SJSA1 (cell line): ENCODE data around the gene OR51Q1. TPM values are rescaled to one million over a fixed set of nuclear protein-coding genes. Genes with fewer than 3 reads are reported as not detected.

Source experiments
- DNase-seq, 2 experiments: peaks; one replicate each; pipeline ENCODE4 v3.0.0-alpha.2; 2015 to 2020; ENCODE audit warnings: low spot score in 2 of 2, low read depth in 1 of 2
- H3K27ac ChIP-seq: fragments of 250-450 bp; sonication (Bioruptor Pico); 2 replicates; pipeline ENCODE4 v1.5.1; 2020; ENCODE audit warnings: mild to moderate bottlenecking, moderate library complexity
- H3K27me3 ChIP-seq: fragments of 250-450 bp; sonication (Bioruptor Pico); replicated peaks from 2 replicates; pipeline ENCODE4 v1.5.1; 2020; ENCODE audit warnings: mild to moderate bottlenecking, moderate library complexity
- H3K36me3 ChIP-seq: fragments of 250-450 bp; sonication (Bioruptor Pico); 2 replicates; pipeline ENCODE4 v1.5.1; 2020; ENCODE audit warnings: mild to moderate bottlenecking
- H3K4me1 ChIP-seq: fragments of 250-450 bp; sonication (Bioruptor Pico); replicated peaks from 2 replicates; pipeline ENCODE4 v1.6.1; 2021; ENCODE audit warnings: mild to moderate bottlenecking
- H3K4me3 ChIP-seq: fragments of 250-450 bp; sonication (Bioruptor Pico); 2 replicates; pipeline ENCODE4 v1.5.1; 2020; ENCODE audit warnings: mild to moderate bottlenecking
- H3K9me3 ChIP-seq: fragments of 250-450 bp; sonication (Bioruptor Pico); replicated peaks from 2 replicates; pipeline ENCODE4 v1.5.1; 2020; ENCODE audit warnings: mild to moderate bottlenecking
- total RNA-seq: library from RNA; depleted of rRNA; stranded (reverse); fragments of >200 nt; shearing (Covaris generic); gene quantifications from 2 replicates; pipeline ENCODE4 v1.2.3, GENCODE V29; 2014; rRNA removed

The OR51Q1 gene
- total RNA-seq, result not detected in 2 replicates

GRCh38 chr11:5421811-5422210 lies at the start of gene OR51Q1:
Gene OR51Q1 (plus strand): TSS chr11:5422111. CDS start chr11:5422201, 90 bp downstream.
- no peak within 1 kb of the TSS for H3K27ac ChIP-seq
- H3K4me1 ChIP-seq, result no peaks in the 10 kb centered on the region
- no peak within 1 kb of the TSS for H3K4me3 ChIP-seq
- H3K27me3 ChIP-seq, result peaks cover 22% of the 10 kb centered on the region; the same call in 1 of the 2 replicates
- H3K9me3 ChIP-seq, result no peaks in the 10 kb centered on the region
- DNase-seq, result no peak
- no peaks in the 10 kb centered on the region for H3K36me3 ChIP-seq

GRCh38 chr11:5380740-5381342 lies 41.1 kb upstream of the OR51Q1 start:
- Histone ChIP-seq H3K27me3 (peaks cover 16% of the 10 kb centered on the region; the same call in 1 of the 2 replicates), H3K27ac (no peak overlapping the region), H3K36me3 (no peaks in the 10 kb centered on the region), H3K4me3 (no peak overlapping the region), H3K9me3 (no peaks in the 10 kb centered on the region), H3K4me1 (peaks cover 4% of the 10 kb centered on the region; the same call in 1 of the 2 replicates)
- DNase-seq, result peak; percentile 57 to 78

GRCh38 chr11:5383576-5383975 lies 38.3 kb upstream of the OR51Q1 start, which contains the start of gene OR51M1:
Gene OR51M1 (plus strand): TSS chr11:5383812. CDS start chr11:5389399, 5,587 bp downstream.
- H3K4me1 ChIP-seq, result peaks cover 4% of the 10 kb centered on the region; the same call in 1 of the 2 replicates
- H3K27me3 ChIP-seq, result peaks cover 19% of the 10 kb centered on the region; the same call in 1 of the 2 replicates
- H3K9me3 ChIP-seq, result no peaks in the 10 kb centered on the region
- H3K27ac ChIP-seq, result no peak within 1 kb of the TSS
- no peak within 1 kb of the TSS for H3K4me3 ChIP-seq
- DNase-seq, result no peak
- H3K36me3 ChIP-seq, result no peaks in the 10 kb centered on the region

- Histone ChIP-seq H3K36me3 (no peaks in the 10 kb centered on the region), H3K4me3 (no peak overlapping the region), H3K9me3 (no peaks in the 10 kb centered on the region), H3K27me3 (peaks cover 19% of the 10 kb centered on the region; the same call in 1 of the 2 replicates), H3K27ac (no peak overlapping the region), H3K4me1 (peaks cover 4% of the 10 kb centered on the region; the same call in 1 of the 2 replicates)
- DNase-seq, result no peak
These were observed 37.6 kb upstream of the OR51Q1 start for GRCh38 chr11:5384335-5384734.

GRCh38 chr11:5390210-5390609 lies 31.7 kb upstream of the OR51Q1 start:
- Histone ChIP-seq H3K4me3 (no peak overlapping the region), H3K9me3 (no peaks in the 10 kb centered on the region), H3K4me1 (no peaks in the 10 kb centered on the region), H3K27ac (no peak overlapping the region), H3K27me3 (peaks cover 18% of the 10 kb centered on the region), H3K36me3 (no peaks in the 10 kb centered on the region)
- no peak for DNase-seq

GRCh38 chr11:5394091-5394490 lies 27.8 kb upstream of the OR51Q1 start:
- peaks cover 15% of the 10 kb centered on the region for H3K27me3 ChIP-seq
- H3K36me3 ChIP-seq, result no peaks in the 10 kb centered on the region
- H3K4me3 ChIP-seq, result no peak overlapping the region
- H3K27ac ChIP-seq, result no peak overlapping the region
- no peaks in the 10 kb centered on the region for H3K4me1 ChIP-seq
- no peak for DNase-seq
- no peaks in the 10 kb centered on the region for H3K9me3 ChIP-seq

- H3K27ac ChIP-seq, result no peak overlapping the region
These were observed 23.0 kb upstream of the OR51Q1 start for GRCh38 chr11:5398936-5399335.

GRCh38 chr11:5405173-5405572 lies 16.7 kb upstream of the OR51Q1 start:
- H3K4me1 ChIP-seq, result no peaks in the 10 kb centered on the region
- H3K27ac ChIP-seq, result no peak overlapping the region
- DNase-seq, result no peak
- peaks cover 19% of the 10 kb centered on the region for H3K27me3 ChIP-seq
- H3K4me3 ChIP-seq, result no peak overlapping the region
- no peaks in the 10 kb centered on the region for H3K36me3 ChIP-seq
- H3K9me3 ChIP-seq, result no peaks in the 10 kb centered on the region

More at GRCh38 chr11:5398936-5399335, 23.0 kb upstream of the OR51Q1 start:
- Histone ChIP-seq H3K27me3 (peaks cover 23% of the 10 kb centered on the region), H3K4me3 (no peak overlapping the region), H3K4me1 (no peaks in the 10 kb centered on the region), H3K9me3 (no peaks in the 10 kb centered on the region), H3K36me3 (no peaks in the 10 kb centered on the region)
- no peak for DNase-seq

- H3K4me1 ChIP-seq, result no peaks in the 10 kb centered on the region
- H3K27ac ChIP-seq, result no peak overlapping the region
- H3K4me3 ChIP-seq, result no peak overlapping the region
- peaks cover 19% of the 10 kb centered on the region; the same call in 1 of the 2 replicates for H3K27me3 ChIP-seq
- no peaks in the 10 kb centered on the region for H3K36me3 ChIP-seq
- DNase-seq, result no peak
- H3K9me3 ChIP-seq, result no peaks in the 10 kb centered on the region
These were observed 918 bp upstream of the OR51Q1 start for GRCh38 chr11:5420993-5421392.

- no peaks in the 10 kb centered on the region for H3K36me3 ChIP-seq
These were observed 1.2 kb downstream of the OR51Q1 start for GRCh38 chr11:5423131-5423530.

GRCh38 chr11:5441414-5441813 lies 19.5 kb downstream of the OR51Q1 start, which contains the start of gene OR51I1:
Gene OR51I1 (minus strand): TSS chr11:5441514. CDS start chr11:5441514, 0 bp downstream.
- Histone ChIP-seq H3K9me3 (no peaks in the 10 kb centered on the region), H3K36me3 (no peaks in the 10 kb centered on the region), H3K4me1 (no peaks in the 10 kb centered on the region), H3K27ac (no peak within 1 kb of the TSS), H3K4me3 (no peak within 1 kb of the TSS), H3K27me3 (peaks cover 6% of the 10 kb centered on the region; the same call in 1 of the 2 replicates)
- no peak for DNase-seq

More at GRCh38 chr11:5423131-5423530, 1.2 kb downstream of the OR51Q1 start:
- no peak for DNase-seq
- Histone ChIP-seq H3K4me1 (no peaks in the 10 kb centered on the region), H3K27ac (no peak overlapping the region), H3K4me3 (no peak overlapping the region), H3K27me3 (peaks cover 28% of the 10 kb centered on the region), H3K9me3 (no peaks in the 10 kb centered on the region)

GRCh38 chr11:5443835-5444393 lies 22.0 kb downstream of the OR51Q1 start:
- Histone ChIP-seq H3K36me3 (no peaks in the 10 kb centered on the region), H3K27me3 (peaks cover 8% of the 10 kb centered on the region), H3K4me3 (no peak overlapping the region), H3K9me3 (no peaks in the 10 kb centered on the region), H3K4me1 (no peaks in the 10 kb centered on the region), H3K27ac (no peak overlapping the region)
- DNase-seq, result no peak

- Histone ChIP-seq H3K27ac (no peak within 1 kb of the TSS), H3K9me3 (no peaks in the 10 kb centered on the region)
- no peak for DNase-seq
These were observed 27.1 kb downstream of the OR51Q1 start, which contains the start of gene OR51I2 for GRCh38 chr11:5449023-5449422. Gene OR51I2 (plus strand): TSS chr11:5449323. CDS start chr11:5453489, 4,166 bp downstream.

GRCh38 chr11:5449432-5449831 lies 27.5 kb downstream of the OR51Q1 start:
- no peak for DNase-seq
- H3K36me3 ChIP-seq, result no peaks in the 10 kb centered on the region
- no peaks in the 10 kb centered on the region for H3K4me1 ChIP-seq
- no peaks in the 10 kb centered on the region for H3K9me3 ChIP-seq
- H3K27ac ChIP-seq, result no peak overlapping the region
- no peak overlapping the region for H3K4me3 ChIP-seq
- peaks cover 7% of the 10 kb centered on the region; the same call in 1 of the 2 replicates for H3K27me3 ChIP-seq

More at GRCh38 chr11:5449023-5449422, 27.1 kb downstream of the OR51Q1 start, which contains the start of gene OR51I2:
- Histone ChIP-seq H3K27me3 (peaks cover 8% of the 10 kb centered on the region; the same call in 1 of the 2 replicates), H3K36me3 (no peaks in the 10 kb centered on the region), H3K4me1 (no peaks in the 10 kb centered on the region), H3K4me3 (no peak within 1 kb of the TSS)
